Endothelial cell of umbilical vein (primary cell): ENCODE measurements around the gene NT5DC2. TPM values are rescaled to one million over a fixed set of nuclear protein-coding genes. Genes with fewer than 3 reads are reported as not detected.

Experiments
- BruUV-seq: library from RNA; stranded (reverse); fragments of 400-500 nt; replicated peaks from 2 replicates; lab custom pipeline; 2021; lab: Mats Ljungman, UMichigan
- CTCF ChIA-PET: fragments of 300-600, 350-600 bp; sonication (Branson Sonifier 250); formaldehyde crosslinking; loops from one replicate; lab custom pipeline; 2021; ENCODE audit warnings: antibody characterized with exemption, inconsistent platforms; lab: Charles Lee
- POLR2A ChIA-PET: fragments of 300-600, 350-600 bp; sonication (Branson Sonifier 250); formaldehyde crosslinking; loops from one replicate; lab custom pipeline; 2021; ENCODE audit warnings: antibody characterized with exemption, inconsistent platforms; lab: Charles Lee
- DNase-seq: peaks from one replicate; pipeline ENCODE4 v3.0.0-alpha.2; 2011; ENCODE audit warnings: low read depth, low spot score
- FAIRE-seq: peaks from 2 replicates; lab custom pipeline; 2011; peaks lifted over from hg19 to GRCh38; lab: Jason Lieb, UNC
- H2AFZ ChIP-seq: 2 replicates; pipeline ENCODE4 v1.6.0; 2012; ENCODE audit warnings: low read depth, low read length, control low read depth, inconsistent platforms
- H3K27ac ChIP-seq: 2 replicates; pipeline ENCODE4 v1.5.1; 2011; ENCODE audit warnings: low read depth, mild to moderate bottlenecking, control low read depth, low read length, moderate library complexity; ENCODE audit not compliant: insufficient read depth
- H3K27me3 ChIP-seq, 2 experiments: 2 replicates each; pipeline versions ENCODE4 v1.6.0 to v1.6.1; 2011; ENCODE audit warnings: low read length in 2 of 2, mixed read lengths in 1 of 2; ENCODE audit not compliant: control insufficient read depth in 2 of 2, insufficient read depth in 2 of 2
- H3K36me3 ChIP-seq, 2 experiments: 2 replicates in 1 of 2; 3 replicates in 1 of 2; pipeline ENCODE4 v1.5.1; 2011; ENCODE audit warnings: low read length in 2 of 2, mild to moderate bottlenecking in 1 of 2, moderate library complexity in 1 of 2; ENCODE audit not compliant: control insufficient read depth in 2 of 2, insufficient read depth in 2 of 2; ENCODE audit errors: extremely low read depth in 1 of 2
- H3K4me1 ChIP-seq: 3 replicates; pipeline ENCODE4 v1.5.1; 2011; ENCODE audit warnings: mild to moderate bottlenecking, low read length; ENCODE audit not compliant: control insufficient read depth, insufficient read depth; ENCODE audit errors: extremely low read depth
- H3K4me2 ChIP-seq: 2 replicates; pipeline ENCODE4 v1.6.1; 2011; ENCODE audit warnings: low read length, control low read depth, mixed read lengths; ENCODE audit not compliant: insufficient read depth
- H3K4me3 ChIP-seq, 3 experiments: fragments of 200-600 bp in 1 of 3; sonication (generic), shearing (Covaris generic) in 1 of 3; replicated peaks in 1 of 3; 2 replicates each; pipeline ENCODE4 v1.5.1; 2011 to 2016; ENCODE audit warnings: control low read depth in 3 of 3, low read length in 3 of 3, mild to moderate bottlenecking in 2 of 3, inconsistent platforms in 1 of 3, low read depth in 1 of 3, moderate library complexity in 1 of 3; ENCODE audit not compliant: insufficient read depth in 1 of 3
- H3K79me2 ChIP-seq: 2 replicates; pipeline ENCODE4 v1.6.0; 2012; ENCODE audit warnings: low read length, inconsistent platforms; ENCODE audit not compliant: control insufficient read depth, insufficient read depth
- H3K9ac ChIP-seq: replicated peaks from 2 replicates; pipeline ENCODE3; 2011; ENCODE audit warnings: low read length, control low read depth; ENCODE audit not compliant: insufficient read depth; ENCODE audit errors: extremely low read depth
- H3K9me1 ChIP-seq: replicated peaks from 3 replicates; pipeline ENCODE4 v1.6.0; 2011; ENCODE audit warnings: mild to moderate bottlenecking, low read length; ENCODE audit not compliant: control insufficient read depth, insufficient read depth; ENCODE audit errors: extremely low read depth
- H3K9me3 ChIP-seq: replicated peaks from 2 replicates; pipeline ENCODE4 v1.5.1; 2012; ENCODE audit warnings: low read length, inconsistent platforms; ENCODE audit not compliant: control insufficient read depth, insufficient read depth
- H4K20me1 ChIP-seq: replicated peaks from 2 replicates; pipeline ENCODE3; 2011; ENCODE audit warnings: mild to moderate bottlenecking, low read length; ENCODE audit not compliant: control insufficient read depth, insufficient read depth; ENCODE audit errors: extremely low read depth
- CTCF ChIP-seq, 2 donors: IDR thresholded peaks; 1 replicate in 1 of 2; 2 replicates in 1 of 2; pipeline ENCODE4 v1.5.1; 2011; ENCODE audit warnings: low read length in 2 of 2, mild to moderate bottlenecking in 2 of 2, moderate library complexity in 2 of 2, control low read depth in 1 of 2, inconsistent platforms in 1 of 2, low read depth in 1 of 2; ENCODE audit not compliant: insufficient read depth in 1 of 2; ENCODE audit errors: extremely low read depth in 1 of 2
- EZH2 ChIP-seq: IDR thresholded peaks from 2 replicates; pipeline ENCODE4 v1.6.1; 2012; ENCODE audit warnings: borderline replicate concordance, low read depth, mild to moderate bottlenecking, moderate library complexity, low read length, inconsistent platforms; ENCODE audit not compliant: severe bottlenecking
- FOS ChIP-seq: IDR thresholded peaks from 2 replicates; pipeline ENCODE4 v1.6.1; 2011; ENCODE audit warnings: mild to moderate bottlenecking, low read length, moderate library complexity, borderline replicate concordance; ENCODE audit not compliant: insufficient read depth
- GATA2 ChIP-seq: IDR thresholded peaks from 2 replicates; pipeline ENCODE4 v1.7.0; 2011; ENCODE audit warnings: low read depth, mild to moderate bottlenecking, moderate library complexity, mixed read lengths, low read length; ENCODE audit not compliant: insufficient read length, insufficient read depth
- JUN ChIP-seq: IDR thresholded peaks from 2 replicates; pipeline ENCODE4 v1.6.1; 2011; ENCODE audit warnings: borderline replicate concordance, low read depth; ENCODE audit not compliant: insufficient read length, insufficient read depth
- MAX ChIP-seq: IDR thresholded peaks from 2 replicates; pipeline ENCODE4 v1.6.1; 2011; ENCODE audit not compliant: insufficient read depth, insufficient read length
- MYC ChIP-seq: IDR thresholded peaks from one replicate; pipeline ENCODE4 v1.6.1; 2011; ENCODE audit warnings: mild to moderate bottlenecking, low read depth, low read length
- POLR2A ChIP-seq: IDR thresholded peaks from 2 replicates; pipeline ENCODE4 v1.6.1; 2012; ENCODE audit warnings: low read depth, mild to moderate bottlenecking, control low read depth, low read length
- POLR2AphosphoS5 ChIP-seq: IDR thresholded peaks from 2 replicates; pipeline ENCODE4 v1.6.1; 2012; ENCODE audit warnings: low read depth, mild to moderate bottlenecking, control low read depth, low read length, moderate library complexity; ENCODE audit not compliant: insufficient read depth
- dilution Hi-C: fragments of 300-500 bp; cut with MboI; formaldehyde crosslinking; loops from one replicate; pipeline ENCODE4 v1.15.0; 2019; ENCODE audit warnings: low sequenced_read_pairs; ENCODE audit not compliant: extremely low pct_ligation_motif_present
- intact Hi-C: fragments of 100-400 bp; cut with micrococcal nuclease; formaldehyde crosslinking; loops from one replicate; pipeline ENCODE4 v1.10.0; 2022
- polyA plus RNA-seq, 4 experiments: library from polyadenylated mRNA; depleted of rRNA in 3 of 4; stranded (reverse) in 3 of 4; unstranded in 1 of 4; fragments of >200 nt; gene quantifications; 2 replicates each; pipeline versions ENCODE4 v1.2.1 to v1.2.3, GENCODE V29; 2011 to 2012; ENCODE audit warnings: missing spikeins in 1 of 4
- total RNA-seq: library from RNA; stranded (reverse); gene quantifications from 2 replicates; pipeline ENCODE4 v1.2.3, GENCODE V29; 2021

The NT5DC2 gene
- total and polyA plus RNA-seq, 2 donors (not counting 3 experiments of a cell fraction or from before 2014, with no cell fraction given), result 298 to 402 TPM

- H3K4me2 ChIP-seq, result no peak overlapping the region
- intact Hi-C loops, result no loop called here
- no peaks in the 10 kb centered on the region for H3K27me3 ChIP-seq
- FAIRE-seq (peak; percentile 71), DNase-seq (no peak)
- dilution Hi-C loops, result no loop called here
- H2AFZ ChIP-seq, result no peak overlapping the region
- H3K27ac ChIP-seq, result peak overlapping the region; percentile 97
- POLR2A ChIA-PET, result interaction anchor here (0.7 to 1.2 kb wide), 2 partner anchors 42 to 57 kb away, joined by 7 to 8 read pairs; partner anchors contain the start of gene UQCC5
- no TSS peak for BruUV-seq
- no peak for TF ChIP-seq GATA2
- no peak for TF ChIP-seq JUN
- no peak for TF ChIP-seq FOS
- no peaks in the 10 kb centered on the region for H3K9me1 ChIP-seq
- no peak overlapping the region for H3K4me3 ChIP-seq
- CTCF ChIA-PET, result interaction anchor here (0.7 to 1.7 kb wide), 7 partner anchors 8 to 82 kb away, joined by 3 to 14 read pairs (median 5); no protein-coding TSS in a partner anchor
- H3K79me2 ChIP-seq, result peaks cover 42% of the 10 kb centered on the region
- H3K36me3 ChIP-seq, result peaks cover 6 to 28% of the 10 kb centered on the region in 2 experiments
- no peaks in the 10 kb centered on the region for H4K20me1 ChIP-seq
- H3K4me1 ChIP-seq, result peaks cover 78% of the 10 kb centered on the region
- H3K9me3 ChIP-seq, result no peaks in the 10 kb centered on the region
- H3K9ac ChIP-seq, result peak overlapping the region; percentile 26
Measured at GRCh38 chr3:52494445-52494844, 39.2 kb downstream of the NT5DC2 start.

GRCh38 chr3:52493232-52494017, 40.2 kb downstream of the NT5DC2 start:
- H3K4me1 ChIP-seq, result peaks cover 82% of the 10 kb centered on the region
- no peaks in the 10 kb centered on the region for H3K27me3 ChIP-seq
- DNase-seq (no peak), FAIRE-seq (no peak)
- no peak overlapping the region for H3K27ac ChIP-seq
- CTCF ChIA-PET, result interaction anchor here (4.9 kb wide), 1 partner anchor 22 kb away, joined by 29 read pairs; no protein-coding TSS in a partner anchor
- no peaks in the 10 kb centered on the region for H3K9me1 ChIP-seq
- intact Hi-C loops, result no loop called here
- no TSS peak for BruUV-seq
- TF ChIP-seq JUN (no peak), GATA2 (no peak), CTCF (IDR thresholded peaks at IDR 0.05; ENCODE audit: extremely low read depth in 1 of 2, insufficient read depth in 1 of 2, low read depth in 1 of 2, low read length in 2 of 2) (no peak), EZH2 (no peak), POLR2AphosphoS5 (no peak), MAX (no peak), FOS (no peak), MYC (no peak), POLR2A (no peak)
- dilution Hi-C loops, result no loop called here
- peaks cover 33% of the 10 kb centered on the region for H3K79me2 ChIP-seq
- POLR2A ChIA-PET, result no interaction called here
- H3K4me3 ChIP-seq, result no peak overlapping the region
- H3K36me3 ChIP-seq, result peaks cover 6 to 36% of the 10 kb centered on the region in 2 experiments
- H3K9ac ChIP-seq, result no peak overlapping the region
- no peaks in the 10 kb centered on the region for H4K20me1 ChIP-seq
- no peak overlapping the region for H3K4me2 ChIP-seq
- H3K9me3 ChIP-seq, result no peaks in the 10 kb centered on the region
- H2AFZ ChIP-seq, result no peak overlapping the region
